Measurements from ENCODE around the gene PIK3R3.

PIK3R3 gene

DNA sequence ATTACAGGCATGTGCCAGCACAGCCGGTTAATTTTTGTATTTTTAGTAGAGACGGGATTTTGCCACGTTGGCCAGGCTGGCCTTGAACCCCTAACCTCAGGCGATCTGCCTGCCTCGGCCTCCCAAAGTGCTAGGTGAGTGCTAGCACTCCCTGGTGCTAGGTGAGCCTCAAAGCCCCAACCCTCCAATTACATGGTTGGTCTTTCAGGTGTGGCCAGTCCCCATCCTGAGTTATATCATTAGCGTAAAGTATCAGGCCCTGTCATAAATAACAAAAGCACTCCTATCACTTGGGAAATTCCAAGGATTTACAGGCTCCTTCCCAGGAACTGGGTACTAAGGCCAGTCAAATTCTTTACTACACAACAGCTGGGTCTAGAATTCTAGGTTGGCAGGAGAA is 138.0 kb downstream of the PIK3R3 start:
- Histone ChIP-seq H3K4me2 (ENCODE audit: low read depth, low read length, poor library complexity, severe bottlenecking) (no peak overlapping the region), H3F3A (ENCODE audit: low read depth) (no peaks in the 10 kb centered on the region), H3K27me3 (ENCODE audit: insufficient read depth, low read length, poor library complexity, severe bottlenecking) (no peaks in the 10 kb centered on the region), H3K79me2 (ENCODE audit: insufficient read depth, low read length) (no peaks in the 10 kb centered on the region), H3K9ac (ENCODE audit: low read depth, low read length, poor library complexity, severe bottlenecking) (no peak overlapping the region), H2AFZ (ENCODE audit: low read length) (no peak overlapping the region), H3K4me3 (ENCODE audit: low read length, poor library complexity, severe bottlenecking) (no peak overlapping the region), H4K20me1 (ENCODE audit: insufficient read depth, low read length, poor library complexity, severe bottlenecking) (no peaks in the 10 kb centered on the region), H3K36me3 (ENCODE audit: insufficient read depth, low read length) (peaks cover 6% of the 10 kb centered on the region; the same call in 1 of the 2 replicates), H3K9me3 (ENCODE audit: insufficient read depth, low read depth, low read length) (no peaks in the 10 kb centered on the region; the same call in 1 of the 2 replicates), H3K4me1 (ENCODE audit: insufficient read depth, low read length, poor library complexity, severe bottlenecking) (no peaks in the 10 kb centered on the region), H3K9me2 (replicated peaks; ENCODE audit: low read depth, low read length) (no peaks in the 10 kb centered on the region)
- TF ChIP-seq, protein P1, sequence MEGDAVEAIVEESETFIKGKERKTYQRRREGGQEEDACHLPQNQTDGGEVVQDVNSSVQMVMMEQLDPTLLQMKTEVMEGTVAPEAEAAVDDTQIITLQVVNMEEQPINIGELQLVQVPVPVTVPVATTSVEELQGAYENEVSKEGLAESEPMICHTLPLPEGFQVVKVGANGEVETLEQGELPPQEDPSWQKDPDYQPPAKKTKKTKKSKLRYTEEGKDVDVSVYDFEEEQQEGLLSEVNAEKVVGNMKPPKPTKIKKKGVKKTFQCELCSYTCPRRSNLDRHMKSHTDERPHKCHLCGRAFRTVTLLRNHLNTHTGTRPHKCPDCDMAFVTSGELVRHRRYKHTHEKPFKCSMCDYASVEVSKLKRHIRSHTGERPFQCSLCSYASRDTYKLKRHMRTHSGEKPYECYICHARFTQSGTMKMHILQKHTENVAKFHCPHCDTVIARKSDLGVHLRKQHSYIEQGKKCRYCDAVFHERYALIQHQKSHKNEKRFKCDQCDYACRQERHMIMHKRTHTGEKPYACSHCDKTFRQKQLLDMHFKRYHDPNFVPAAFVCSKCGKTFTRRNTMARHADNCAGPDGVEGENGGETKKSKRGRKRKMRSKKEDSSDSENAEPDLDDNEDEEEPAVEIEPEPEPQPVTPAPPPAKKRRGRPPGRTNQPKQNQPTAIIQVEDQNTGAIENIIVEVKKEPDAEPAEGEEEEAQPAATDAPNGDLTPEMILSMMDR (conservative IDR thresholded peaks at IDR 0.05; ENCODE audit: low read length): no peak
- TF ChIP-seq EZH2phosphoT487 (IDR thresholded peaks at IDR 0.05; ENCODE audit: borderline replicate concordance): no peak

Measured in Loucy (cell line).